G401 (cell line): ENCODE measurements around the gene EFHB. TPM values are rescaled to one million over a fixed set of nuclear protein-coding genes. Genes with fewer than 3 reads are reported as not detected.
"Not testable (repeated sequence)": the region's sequence is repeated elsewhere in the genome, so short reads cannot be mapped to it uniquely, and the experiment has no call there.

Experiments
- DNase-seq: peaks from one replicate; pipeline ENCODE4 v3.0.0-alpha.2; 2015; ENCODE audit warnings: low spot score
- in situ Hi-C: cut with HindIII; loops from 2 replicates; pipeline ENCODE4 v1.10.0; 2016; ENCODE audit warnings: low sequenced_read_pairs, mixed read lengths
- total RNA-seq: library from RNA; depleted of rRNA; stranded (reverse); fragments of >200 nt; shearing (Covaris generic); gene quantifications from 2 replicates; pipeline ENCODE4 v1.2.3, GENCODE V29; 2014; rRNA removed

EFHB gene, protein sequence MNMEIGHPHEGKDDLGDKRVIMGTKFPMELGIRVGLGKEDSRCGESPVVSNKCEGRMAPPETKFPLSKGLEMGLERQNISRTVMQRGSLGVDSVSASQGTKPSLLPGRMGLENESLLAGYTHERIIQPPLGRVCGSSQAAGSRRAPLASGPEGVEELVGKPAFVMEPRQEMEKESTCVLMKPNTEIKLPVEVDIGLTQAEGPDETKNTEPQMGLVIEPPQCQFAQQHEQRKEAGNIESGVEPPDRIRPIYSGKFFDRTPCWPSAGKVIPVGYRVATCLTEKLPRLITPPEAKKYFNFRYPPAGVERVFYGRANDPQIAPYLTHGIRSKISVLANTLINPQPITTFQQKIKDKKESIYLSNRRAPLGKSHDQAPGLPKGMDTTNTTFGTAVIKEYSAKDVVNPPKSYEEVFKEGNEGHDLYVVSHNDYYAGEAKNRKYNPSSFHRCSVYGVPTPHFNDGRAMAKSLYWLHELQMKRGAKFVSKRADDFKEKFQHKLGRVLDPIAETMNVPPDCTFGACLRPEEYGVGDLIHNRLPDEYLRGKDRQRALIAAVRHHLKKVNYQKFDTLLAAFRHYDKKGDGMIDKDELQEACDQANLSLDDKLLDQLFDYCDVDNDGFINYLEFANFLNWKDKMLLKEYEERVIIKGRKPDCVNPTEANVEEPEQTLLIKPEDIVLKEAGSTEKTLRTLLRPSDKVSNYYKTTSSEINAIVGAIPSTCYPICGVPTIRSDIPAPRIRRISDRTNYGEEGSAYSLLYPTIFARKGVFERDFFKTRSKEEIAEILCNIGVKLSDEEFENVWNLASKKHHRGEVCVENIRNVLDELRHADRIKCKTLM
- not detected in 2 replicates for total RNA-seq

DNA sequence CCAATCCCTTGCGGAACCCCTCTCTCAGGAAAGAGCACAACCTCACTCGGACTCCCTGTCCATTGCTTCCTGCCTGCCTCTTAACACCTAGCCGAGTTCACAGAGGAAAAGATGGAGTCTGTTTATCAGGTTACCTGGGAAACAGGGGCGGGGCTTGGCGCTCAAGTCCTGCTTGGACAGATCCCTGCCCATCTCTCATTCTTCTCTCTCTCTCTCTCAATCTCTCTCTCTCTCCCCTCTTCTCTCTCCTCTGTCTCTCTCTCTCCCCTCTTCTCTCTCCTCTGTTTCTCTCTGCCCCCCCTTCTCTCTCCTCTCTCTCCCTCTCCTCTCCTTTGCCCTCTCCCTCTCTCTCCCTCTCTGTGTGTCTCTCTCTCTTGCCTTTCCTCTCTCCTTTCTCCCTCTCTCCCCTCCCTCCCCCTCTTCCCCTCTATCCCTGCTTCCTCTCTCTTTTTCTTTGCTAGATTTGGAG is at the start of gene EFHB:
Gene EFHB (minus strand): TSS at position 120 of the 469 bp plus-strand sequence. CDS start 199 bp downstream, outside the sequence.
- no peak for DNase-seq
- in situ Hi-C loops, result no loop called here

DNA sequence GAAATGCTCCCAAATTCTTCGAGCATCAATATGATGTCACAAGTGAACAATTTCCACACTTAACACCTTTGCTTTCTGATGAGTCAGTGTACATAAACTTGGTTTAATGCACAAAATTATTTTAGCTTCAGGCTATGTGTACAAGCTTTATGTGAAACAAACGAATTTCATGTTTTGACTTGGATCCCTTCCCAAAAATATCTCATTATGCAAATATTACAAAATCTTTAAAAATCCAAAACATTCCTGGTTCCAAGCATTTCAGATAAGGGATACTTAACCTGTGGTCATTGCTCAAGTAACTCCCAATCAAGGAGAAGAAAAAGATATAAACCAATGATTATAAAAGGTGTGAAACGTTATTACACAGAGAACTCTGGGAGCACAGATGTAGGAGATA is 38.0 kb upstream of the EFHB start:
- in situ Hi-C loops, result no loop called here
- DNase-seq, result no peak

DNA sequence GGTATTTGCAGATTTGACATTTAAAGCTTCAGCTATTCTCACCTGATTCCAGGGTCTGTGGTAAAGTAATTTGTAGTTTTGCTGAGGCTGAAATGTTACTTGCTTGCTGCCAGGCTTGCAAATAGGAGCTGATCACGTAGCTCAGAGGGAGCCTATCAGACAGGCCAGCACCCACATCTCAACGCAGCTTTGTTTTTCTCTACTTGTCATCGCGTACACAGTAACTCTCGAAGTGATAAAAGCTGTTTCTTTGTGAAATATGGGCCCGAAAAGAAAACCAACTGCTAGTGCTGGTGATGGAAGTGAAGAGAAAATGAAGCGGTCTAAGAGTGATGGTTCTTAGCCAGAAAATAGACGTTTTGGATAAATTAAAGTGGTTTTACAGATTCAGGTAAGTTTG is 36.3 kb upstream of the EFHB start:
- in situ Hi-C loops, result no loop called here
- DNase-seq, result no peak

DNA sequence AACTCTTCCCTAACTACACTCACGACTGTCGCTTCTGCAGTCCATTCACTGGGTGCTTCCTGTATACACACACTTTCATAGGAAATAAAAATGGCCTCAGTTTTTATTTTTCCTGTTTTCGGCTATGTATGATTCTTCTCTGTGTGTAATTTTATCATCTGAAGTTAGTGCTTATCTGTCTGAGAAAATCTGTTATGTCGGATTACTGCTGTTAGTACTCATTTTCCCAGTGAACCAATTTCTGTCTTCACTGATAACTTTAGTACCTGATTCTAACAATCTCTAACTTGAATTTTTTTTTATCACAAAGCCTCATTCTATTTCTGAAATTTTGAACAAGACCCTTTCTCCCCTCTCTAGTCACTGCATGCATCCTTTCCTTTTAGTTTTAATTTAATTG is 33.8 kb upstream of the EFHB start:
- in situ Hi-C loops, result no loop called here
- no peak for DNase-seq

DNA sequence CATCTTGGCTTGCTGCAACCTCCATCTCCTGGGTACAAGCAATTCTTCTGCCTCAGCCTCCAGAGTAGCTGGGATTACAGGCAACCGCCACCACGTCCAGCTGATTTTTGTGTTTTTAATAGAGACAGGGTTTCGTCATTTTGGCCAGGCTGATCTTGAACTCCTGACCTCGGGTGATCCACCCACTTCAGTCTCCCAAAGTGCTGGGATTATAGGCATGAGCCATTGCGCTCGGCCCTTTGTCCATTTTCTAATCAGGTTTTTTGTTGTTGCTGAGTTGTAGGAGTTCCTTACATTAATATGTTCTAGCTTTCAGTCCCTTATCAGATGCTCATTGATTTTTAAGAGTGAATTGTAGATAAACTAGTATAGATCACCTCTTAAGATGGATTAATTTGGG is 33.2 kb upstream of the EFHB start:
- DNase-seq, result no peak
- in situ Hi-C loops, result no loop called here

DNA sequence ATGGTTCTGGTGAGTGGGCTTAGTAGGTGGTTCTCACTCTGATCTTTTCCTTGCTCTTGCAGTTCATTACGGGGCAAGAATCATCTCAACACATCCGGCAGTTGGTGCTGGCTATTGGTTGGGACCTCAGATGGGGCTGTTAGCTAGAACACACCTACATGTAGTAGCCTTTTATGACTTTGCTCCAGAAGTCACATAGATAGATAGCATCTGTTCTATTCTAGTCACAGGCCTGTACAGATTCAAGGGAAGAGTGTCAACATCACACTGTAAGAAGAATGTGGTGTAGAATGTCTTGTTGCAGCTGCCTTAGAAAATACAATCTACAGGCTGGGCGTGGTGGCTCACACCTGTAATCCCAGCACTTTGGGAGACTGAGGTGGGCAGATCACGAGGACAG is 27.9 kb upstream of the EFHB start:
- no peak for DNase-seq
- in situ Hi-C loops, result no loop called here

DNA sequence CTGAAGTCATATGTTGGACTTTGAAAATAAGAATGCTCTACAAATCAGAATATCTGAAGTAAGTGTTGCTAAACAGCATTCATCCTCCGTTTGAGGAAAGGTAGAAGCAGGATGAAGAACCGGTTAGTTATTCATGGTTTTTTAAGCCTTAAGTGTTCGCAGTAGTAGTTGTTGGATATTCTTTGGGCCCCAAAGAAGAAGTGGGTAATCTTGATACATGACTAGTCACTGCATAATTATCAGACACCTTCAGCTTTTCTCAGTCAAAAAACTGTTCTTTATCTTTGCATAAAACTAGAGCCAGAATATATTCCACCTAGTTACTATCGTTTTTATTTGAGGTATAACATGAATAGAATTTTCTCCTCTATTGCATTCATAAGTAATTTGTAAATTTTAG is 26.7 kb upstream of the EFHB start:
- in situ Hi-C loops, result no loop called here
- no peak for DNase-seq

DNA sequence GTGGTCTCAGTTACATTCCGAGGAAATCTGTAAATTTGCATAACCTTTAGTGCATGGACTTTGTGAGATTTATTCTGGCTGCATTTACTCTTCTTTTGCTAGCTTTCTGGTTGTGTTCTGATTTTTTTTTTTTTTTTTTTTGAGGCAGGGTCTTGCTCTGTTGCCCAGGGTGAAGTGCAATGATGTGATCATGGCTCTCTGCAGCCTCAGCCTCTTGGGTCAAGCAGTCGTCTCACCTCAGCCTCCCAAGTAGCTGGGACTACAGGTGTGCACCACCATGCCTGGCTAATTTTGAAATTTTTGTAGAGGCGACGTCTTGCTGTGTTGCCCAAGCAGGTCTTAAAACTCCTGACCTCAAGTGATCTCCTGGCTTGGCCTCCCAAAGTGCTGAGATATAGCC is 25.5 kb upstream of the EFHB start:
- in situ Hi-C loops, result no loop called here
- no peak for DNase-seq

DNA sequence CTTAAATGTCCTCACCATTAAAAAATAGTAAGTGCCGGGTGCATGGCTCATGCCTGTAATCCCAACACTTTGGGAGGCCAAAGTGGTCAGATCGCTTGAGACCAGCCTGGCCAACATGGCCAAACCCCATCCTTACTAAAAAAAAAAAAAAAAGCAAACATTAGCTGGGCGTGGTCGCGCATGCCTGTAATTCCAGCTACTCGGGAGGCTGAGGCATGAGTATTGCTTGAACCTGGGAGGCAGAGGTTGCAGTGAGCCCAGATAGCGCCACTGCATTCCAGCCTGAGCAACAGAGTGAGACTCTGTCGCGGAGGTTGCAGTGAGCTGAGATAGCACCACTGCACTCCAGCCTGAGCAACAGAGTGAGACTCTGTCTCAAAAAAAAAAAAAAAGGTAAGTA is 23.3 kb upstream of the EFHB start:
- in situ Hi-C loops, DNase-seq: not testable (repeated sequence)

DNA sequence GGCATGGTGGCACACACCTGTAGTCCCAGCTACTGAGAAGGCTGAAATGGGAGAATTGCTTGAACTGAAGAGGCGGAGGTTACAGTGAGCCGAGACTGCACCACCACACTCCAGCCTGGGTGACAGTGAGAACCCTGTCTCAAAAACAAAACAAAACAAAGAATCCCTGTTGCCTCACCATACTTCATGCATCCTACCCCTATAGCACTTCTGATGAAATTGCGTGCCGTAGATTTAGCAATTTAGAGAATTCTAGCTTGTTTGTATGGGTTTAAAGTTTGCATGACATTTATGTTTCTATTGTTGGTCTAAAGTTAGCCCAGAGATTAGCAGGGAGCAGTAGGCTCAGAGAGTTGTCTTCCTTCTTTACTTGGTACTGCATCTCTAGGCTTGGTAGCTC is 20.7 kb upstream of the EFHB start:
- in situ Hi-C loops, result no loop called here
- no peak for DNase-seq

DNA sequence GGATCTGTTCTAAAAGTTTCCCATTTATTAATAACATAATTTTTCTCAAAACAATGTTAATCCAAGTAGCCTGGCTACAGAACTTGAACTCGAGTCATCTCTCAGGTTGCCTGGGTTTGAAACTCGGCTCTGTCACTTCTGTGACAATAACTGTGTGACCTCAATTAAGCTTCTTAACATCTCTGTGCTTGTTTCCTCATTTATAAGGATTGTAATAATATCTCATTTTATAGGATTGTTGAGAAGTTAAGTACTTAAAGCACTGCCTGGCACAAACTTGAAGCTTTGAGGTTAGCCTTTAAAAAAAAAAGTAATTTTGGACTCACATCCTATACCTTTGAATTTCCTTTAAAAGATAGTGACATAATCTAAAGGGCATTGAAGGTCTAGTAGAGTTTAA is 16.3 kb upstream of the EFHB start:
- in situ Hi-C loops, result no loop called here
- DNase-seq, result no peak

DNA sequence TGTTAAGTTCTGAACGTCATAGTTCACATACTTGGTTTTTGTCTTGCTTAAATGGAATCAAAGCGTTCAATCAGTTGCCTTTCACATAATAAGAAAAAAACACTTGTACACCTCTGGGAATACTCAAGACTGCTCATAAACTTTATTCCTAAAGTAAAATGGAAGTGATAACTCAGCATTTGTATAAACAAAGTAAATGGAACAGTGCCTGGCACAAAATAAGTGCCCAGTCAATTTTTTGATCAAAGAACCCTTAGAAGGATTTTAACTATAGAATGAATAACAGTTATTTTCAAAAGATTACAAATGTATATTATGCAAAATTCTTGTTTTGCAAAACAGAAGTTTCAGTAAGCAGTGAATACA is 14.2 kb upstream of the EFHB start:
- no peak for DNase-seq
- in situ Hi-C loops, result no loop called here

DNA sequence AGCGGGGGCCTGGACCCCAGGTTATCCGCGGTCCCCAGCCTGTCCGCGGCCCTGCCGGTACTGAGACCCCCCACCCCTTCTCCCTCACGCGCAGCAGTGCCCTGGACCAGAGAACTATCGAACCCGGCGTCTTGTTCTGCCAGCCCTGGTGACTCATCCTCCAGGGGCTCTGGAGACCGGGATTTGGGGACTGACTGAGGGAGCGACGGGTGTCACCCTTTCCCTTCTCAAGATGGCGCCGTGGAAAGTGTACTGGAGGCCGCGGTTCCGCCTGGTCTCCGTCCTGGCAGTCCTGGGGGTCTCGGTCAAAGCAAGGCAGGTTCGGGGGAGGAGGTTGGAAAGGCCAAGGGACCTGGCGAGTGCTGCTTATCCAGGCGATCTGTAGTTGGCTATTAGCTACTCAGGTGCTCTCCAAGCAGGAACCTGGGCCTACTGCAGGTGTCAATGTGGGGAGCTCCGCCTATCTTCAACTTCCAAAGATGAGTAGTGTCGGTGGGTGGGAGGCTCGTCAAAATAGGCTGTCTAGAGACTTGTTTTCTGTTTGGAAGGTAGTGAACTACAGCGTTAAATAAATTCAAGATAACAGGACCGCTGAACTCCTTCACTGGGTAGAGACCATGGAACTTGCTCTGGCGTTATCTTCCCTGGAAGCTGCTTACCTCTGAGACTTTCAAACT is 13.7 kb upstream of the EFHB start:
- DNase-seq, result peak; percentile 43
- in situ Hi-C loops, result no loop called here

DNA sequence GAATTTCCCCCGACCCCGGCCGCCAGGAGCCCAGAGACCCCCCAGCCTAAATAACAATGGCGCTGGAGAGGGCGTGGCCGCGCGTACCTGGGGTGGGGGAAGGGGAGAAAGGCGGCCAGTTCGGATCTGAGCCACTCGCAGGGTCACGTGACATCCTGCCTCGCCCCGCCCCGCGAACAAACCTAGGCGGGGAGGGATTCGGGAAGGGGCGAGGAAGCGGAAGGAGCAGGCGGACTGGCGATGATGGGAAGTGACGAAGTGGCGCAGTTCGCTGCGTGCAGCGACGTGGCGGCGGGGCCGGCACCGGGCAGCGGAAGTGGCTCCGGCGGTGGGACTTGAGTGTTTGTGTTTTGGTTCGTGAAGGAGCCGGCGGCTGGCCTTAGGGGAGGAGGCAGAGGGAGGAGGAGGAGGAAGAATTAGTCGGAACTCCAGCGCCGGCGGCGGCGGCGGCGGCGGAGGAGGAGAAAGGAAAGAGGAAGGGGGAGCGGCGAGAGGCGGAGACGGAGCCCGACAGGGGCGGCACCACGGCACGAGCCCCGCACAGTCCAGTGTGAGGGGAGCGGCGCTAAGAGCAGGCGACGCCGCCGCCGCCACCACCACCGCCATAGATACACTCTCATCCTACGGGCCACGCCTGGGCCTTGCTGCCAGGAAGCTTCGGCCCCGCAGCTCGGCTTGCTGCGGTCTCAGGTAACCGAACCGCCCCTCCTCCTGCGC is 13.0 kb upstream of the EFHB start, which contains the start of gene RAB5A:
Gene RAB5A (plus strand): TSS at position 266 of the 717 bp plus-strand sequence. CDS start 3,802 bp downstream, outside the sequence.
- in situ Hi-C loops, result no loop called here
- peak; percentile 98 for DNase-seq

DNA sequence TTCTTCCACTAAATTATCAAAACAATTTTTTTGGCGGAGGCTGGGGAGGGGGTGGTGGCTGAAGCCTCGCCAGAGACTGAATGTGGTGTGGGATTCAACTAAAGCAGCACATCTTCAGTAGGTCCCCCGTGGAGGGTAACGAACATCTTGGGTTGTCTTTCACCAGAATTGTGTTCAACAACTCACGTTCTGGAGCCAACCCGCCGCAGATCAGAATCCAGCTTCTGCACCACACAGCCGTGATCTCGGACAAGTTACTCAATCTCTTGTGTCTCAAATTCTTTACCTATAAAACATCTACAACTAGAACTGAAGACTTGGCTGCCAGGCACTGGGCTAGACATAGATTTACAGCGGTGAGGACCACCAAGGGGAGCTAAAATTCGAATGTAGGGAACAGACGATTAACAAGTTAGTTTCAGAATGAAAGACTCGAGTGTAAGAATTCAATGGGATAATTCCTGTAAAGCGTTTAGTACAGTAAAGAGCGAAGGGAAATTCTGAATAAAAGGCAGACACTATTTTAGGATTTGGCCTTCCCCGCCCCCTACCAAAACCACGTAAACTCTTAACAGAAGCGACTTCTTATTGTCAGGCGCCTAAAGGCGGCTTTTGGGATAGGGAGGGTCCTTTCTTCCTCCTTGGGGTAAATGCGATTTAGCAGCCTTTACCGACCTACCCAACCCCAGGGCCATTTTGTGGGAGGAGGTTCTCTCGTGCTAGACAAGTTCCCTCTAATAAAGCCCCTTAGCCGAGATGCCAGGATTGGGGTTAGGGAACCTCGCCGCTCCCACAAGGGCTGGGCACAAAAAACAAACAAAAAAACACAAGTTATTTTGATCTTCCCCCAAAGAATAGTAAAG is 12.2 kb upstream of the EFHB start:
- in situ Hi-C loops, result no loop called here
- DNase-seq, result no peak

DNA sequence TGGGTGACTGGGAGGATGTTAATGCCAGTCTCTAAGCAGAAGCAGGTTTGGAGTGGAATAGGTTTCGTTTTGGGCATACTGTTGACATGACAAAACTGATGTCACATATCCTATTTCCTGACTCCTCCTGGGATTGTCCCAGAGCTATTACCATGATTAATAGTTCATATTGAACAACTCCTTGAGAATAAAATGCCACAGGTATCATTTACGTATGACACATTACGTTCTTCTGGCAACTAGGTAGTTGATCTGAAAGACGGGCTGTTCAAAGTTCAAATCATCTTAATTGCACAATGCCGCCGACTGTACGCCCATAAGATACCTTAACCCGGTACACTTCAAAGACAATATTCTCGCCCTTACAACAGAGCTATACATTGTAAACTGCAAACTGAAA is 11.5 kb upstream of the EFHB start:
- in situ Hi-C loops, result no loop called here
- DNase-seq, result no peak

DNA sequence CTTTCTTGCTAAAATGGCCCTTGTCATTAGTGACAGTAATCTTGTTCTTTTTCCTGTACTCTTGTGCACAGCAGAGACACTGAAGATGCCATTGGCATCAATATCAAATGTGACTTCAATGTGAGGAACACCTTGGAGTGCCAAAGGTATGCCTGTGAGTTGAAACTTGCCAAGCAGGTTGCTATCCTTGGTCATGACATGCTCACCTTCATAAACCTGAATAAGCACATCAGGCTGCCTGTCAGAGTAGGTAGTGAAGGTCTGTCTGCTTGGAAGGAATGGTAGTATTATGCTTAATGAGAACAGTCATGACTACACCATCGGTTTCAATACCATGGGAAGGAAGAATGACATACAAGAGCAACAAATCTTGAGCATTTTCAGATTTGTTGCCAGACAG is 6.6 kb upstream of the EFHB start:
- no peak for DNase-seq
- in situ Hi-C loops, result no loop called here

DNA sequence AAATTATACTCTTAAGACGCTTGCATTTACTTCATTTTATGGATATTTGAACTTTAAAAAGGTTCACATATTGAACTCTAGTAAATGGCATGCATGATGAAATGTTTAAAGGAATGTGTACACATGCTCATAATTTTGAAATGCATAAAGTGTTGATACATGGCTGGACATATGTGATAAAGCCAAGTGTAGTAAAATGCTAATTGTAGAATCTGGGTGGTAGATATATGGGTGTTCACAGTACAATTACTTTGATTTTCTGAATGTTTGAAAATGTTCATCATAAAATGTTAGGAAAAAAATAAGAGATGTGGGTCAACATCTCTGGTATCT is 4.2 kb upstream of the EFHB start:
- no peak for DNase-seq
- in situ Hi-C loops, result no loop called here
